T47D (cell line): ENCODE measurements around the gene ITPR2.
A peak's percentile ranks its signal among the peaks of the same experiment; 100 is the strongest.
"Not testable (repeated sequence)": the region's sequence is repeated elsewhere in the genome, so short reads cannot be mapped to it uniquely, and the experiment has no call there.

Experiments used
- DNase-seq, 2 experiments: peaks; one replicate each; pipeline versions ENCODE4 v3.0.0 to v3.0.0-alpha.2; 2011 to 2012; ENCODE audit warnings: low read depth in 1 of 2, low spot score in 1 of 2
- JUND ChIP-seq: IDR thresholded peaks from 2 replicates; pipeline ENCODE4 v1.6.1; 2012; ENCODE audit warnings: low read depth
- in situ Hi-C: cut with HindIII; loops from 2 replicates; pipeline ENCODE4 v1.10.0; 2016; ENCODE audit warnings: low sequenced_read_pairs, low pct_unique_long_range_greater_than_20kb

The ITPR2 gene

DNA sequence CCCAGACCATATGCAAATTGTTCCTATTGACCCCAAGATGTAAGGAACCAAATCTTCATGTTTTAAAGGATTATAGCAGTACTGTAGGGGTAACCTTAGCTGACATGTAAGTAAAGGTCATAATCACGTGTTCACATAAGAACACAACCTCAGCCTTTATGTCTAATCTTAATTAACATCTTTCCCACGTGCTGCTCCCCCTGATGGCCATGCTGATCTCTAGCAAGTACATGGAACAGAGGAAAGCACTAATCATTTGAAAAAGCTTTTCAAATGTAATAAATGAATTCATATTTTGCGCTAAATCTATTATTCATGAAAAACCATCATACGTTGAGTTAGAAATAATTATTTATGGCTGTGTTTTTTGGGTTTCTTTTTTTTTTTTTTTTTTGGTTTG is 30.5 kb upstream of the ITPR2 start:
- no peak for DNase-seq
- TF ChIP-seq JUND = no peak
- in situ Hi-C loops = no loop called here

DNA sequence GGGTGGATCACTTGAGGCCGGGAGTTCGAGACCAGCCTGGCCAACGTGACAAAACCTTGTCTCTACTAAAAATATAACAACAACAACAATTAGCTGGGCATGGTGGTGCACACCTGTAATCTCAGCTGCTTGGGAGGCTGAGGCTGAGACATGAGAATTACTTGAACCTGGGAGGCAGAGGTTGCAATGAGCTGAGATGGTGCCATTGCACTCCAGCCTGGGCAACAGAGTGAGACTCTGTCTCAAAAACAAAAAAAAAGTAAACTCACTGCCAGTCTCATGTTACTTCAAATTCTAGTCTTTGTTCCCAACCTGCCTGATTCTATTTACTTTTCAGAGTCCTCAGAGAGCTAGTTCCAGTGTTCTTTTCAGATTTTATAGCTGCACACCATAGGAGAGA is 29.8 kb upstream of the ITPR2 start:
- in situ Hi-C loops, DNase-seq: not testable (repeated sequence)

DNA sequence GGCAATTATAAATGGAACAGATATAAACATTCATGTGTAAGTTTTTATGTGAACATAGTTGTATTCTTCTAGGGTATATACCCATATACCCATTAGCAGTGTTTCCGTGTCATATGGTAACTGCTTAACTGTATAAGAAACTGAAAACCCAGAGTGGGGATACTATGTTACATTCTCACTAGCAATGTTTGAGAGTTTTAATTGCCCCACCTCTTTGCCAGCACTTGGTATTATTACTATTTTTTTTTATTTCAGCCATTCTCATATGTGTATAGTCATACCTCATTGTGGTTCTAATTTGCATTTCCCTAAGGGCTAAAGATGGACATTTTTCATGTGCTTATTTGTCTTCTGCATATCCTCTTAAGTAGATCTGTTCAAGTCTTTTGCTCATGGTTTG is 28.7 kb upstream of the ITPR2 start:
- in situ Hi-C loops = no loop called here
- no peak for DNase-seq

DNA sequence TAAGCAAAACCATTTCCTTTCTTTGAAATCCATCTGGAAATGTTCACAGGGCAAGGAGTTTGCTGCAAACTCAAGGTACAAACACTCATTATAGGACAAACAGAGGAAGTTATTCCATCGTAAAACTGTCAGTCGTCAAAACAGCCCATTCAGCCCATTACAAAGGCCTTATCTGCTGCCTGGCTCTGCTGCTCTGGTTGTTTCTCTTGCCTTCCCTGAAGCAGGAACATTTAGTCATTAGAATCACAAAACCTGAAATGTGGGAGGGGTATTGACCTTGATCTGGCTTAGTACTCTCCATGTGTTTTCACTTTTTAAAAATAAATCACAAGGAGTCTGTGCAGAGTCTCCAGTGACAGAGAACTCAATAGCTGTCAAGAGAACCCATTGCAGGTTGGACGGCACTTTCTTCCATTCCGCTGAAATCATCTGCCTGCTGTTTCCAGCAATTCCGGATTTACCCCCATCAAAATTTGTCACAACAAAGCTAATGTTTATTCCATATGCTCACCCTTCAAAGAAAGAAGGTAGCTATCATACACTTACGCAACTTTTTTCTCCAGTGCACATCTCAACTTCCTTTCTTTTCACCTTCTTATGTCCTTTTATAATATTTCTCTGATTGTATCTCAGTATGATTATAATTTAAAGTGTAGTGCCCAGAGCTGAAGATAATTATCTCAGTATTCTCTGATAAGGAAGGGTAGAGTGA is 24.6 kb upstream of the ITPR2 start:
- in situ Hi-C loops = no loop called here
- no peak for TF ChIP-seq JUND
- no peak for DNase-seq

More for the DNA sequence above, 28.7 kb upstream of the ITPR2 start:
- no peak for TF ChIP-seq JUND

DNA sequence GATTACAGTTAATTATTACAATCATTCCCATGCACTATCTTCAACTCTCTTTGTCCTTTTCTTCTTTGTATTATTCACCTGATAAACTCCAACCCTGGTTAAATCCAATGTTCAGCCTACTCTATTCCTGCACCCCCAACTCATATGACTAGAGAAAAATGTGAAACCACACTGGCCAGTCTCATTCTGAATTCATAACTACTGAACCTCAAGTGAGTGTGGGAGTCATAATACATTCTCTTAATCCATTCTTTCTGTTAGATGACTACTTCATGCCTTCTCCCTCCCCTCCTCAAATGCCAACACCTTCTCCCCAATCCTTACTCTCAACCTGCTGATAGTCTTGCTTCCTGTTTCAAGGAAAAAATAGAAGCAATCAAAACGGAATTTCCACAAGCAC is 22.3 kb upstream of the ITPR2 start:
- no peak for DNase-seq
- in situ Hi-C loops = no loop called here
- TF ChIP-seq JUND = no peak

DNA sequence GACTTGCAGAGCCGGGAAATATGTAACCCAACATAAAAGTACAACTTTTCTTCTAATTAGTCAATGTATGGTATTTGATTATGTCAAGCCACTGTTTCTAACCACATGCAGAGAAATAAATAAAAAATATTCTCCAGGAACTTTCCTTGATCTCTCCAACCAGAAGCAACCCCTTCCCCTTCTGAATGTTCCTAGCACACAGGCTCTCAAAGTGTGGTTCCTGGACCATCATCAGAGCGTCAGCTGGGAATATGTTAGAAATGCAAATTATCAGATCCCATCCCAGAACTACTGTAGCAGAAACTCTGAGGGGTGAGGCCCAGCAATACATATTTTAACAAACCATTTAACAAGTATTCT is 21.0 kb upstream of the ITPR2 start:
- in situ Hi-C loops = no loop called here
- no peak for TF ChIP-seq JUND
- no peak for DNase-seq

DNA sequence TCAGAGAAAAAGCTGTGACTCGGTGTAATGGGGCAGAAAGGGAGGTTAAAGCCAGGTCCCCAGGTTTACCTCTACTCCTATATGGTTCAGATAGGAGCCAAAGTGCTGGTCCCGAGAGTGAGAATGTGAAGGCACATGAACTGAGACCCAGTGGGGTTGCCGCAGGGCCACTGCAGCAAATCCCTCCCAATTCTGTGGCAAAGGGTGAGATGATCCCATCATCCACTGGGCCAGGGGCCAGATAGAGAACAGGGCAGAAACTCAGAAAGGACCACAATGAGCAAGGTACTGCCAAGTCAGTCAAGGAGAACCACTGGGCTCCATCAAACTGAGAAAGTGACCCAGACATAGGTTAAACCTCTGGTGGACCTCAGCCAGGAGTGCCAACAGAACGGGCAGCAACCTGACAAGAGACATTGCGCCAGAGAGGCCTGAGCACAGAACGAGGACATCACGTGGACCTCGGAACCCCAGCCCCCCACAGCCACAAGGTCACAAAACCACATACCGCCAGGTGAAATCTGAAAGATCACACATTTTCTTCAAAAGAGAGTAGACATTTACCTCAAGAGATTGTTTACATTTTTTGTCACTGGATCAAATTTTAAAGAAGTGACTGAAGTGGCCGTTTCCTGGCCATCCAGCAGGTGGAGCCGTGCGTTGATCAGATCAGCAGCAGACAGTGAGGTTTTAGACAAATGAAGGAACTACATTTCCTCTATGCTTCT is 20.5 kb upstream of the ITPR2 start:
- in situ Hi-C loops = no loop called here
- no peak for TF ChIP-seq JUND
- DNase-seq = peak; percentile 45 to 73

DNA sequence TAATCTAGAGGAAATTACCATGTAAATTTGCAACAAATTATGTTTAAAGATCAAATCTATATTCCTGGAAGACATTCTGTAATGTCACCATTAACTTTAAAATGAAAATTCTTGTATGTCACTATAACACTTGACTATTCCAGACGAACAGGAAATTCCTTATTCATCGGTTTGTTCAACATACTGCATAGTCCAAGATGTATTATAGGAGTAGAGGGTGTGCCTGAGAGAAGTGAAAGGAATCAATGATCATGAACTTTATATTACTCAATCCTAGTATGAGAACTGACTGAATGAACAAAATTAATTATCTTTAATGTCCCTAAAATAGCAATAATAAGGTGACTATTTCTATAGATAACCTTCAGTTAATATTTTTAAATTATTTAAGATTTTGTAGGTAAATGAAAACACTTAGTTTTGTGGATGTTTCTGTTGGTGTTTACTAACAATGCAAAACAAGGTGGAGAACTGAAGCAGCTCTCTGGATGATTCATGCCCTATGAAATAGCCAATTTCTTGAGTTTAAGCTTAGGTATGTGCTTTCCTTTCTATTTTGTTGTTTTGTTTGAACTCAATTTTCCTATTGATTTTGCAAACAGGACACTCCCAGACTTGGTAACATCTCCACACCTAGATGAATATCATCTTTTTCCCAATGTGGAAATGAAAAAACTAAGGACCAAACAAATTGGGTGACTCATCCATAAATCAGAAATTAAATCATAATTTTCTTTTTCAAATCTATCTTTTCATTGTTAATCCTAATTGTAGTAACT is 18.2 kb upstream of the ITPR2 start:
- no peak for DNase-seq
- in situ Hi-C loops = no loop called here
- TF ChIP-seq JUND = no peak

DNA sequence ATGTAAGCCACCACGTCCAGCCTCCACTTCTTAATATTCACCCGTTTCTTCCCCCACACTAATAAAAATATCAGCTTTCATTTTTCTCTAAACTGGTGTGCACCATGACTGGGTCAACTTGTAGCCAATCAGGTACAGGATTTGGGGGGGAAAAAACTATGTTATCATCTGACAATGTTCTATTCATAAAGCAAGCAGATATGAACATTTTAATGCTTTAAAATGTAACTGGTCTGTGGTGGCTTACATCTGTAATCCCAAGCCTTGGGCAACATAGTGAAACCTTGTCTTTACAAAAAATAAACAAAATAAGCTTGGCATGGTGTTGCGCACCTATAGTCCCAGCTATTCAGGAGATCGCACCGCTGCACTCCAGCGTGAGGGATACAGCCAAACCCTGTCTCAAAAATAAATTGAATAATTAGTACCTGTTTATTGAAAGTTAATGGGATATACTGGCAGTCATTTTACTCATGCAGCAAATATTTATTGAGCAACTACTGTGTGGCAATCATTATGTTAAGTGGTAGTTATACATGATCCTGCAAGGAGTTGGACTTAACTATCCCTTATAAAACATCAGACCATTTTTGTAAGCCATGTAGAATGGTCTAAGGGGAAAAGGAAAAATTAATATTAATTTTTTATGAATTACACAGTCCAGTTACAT is 15.3 kb upstream of the ITPR2 start:
- DNase-seq = no peak
- TF ChIP-seq JUND = no peak
- in situ Hi-C loops = no loop called here

DNA sequence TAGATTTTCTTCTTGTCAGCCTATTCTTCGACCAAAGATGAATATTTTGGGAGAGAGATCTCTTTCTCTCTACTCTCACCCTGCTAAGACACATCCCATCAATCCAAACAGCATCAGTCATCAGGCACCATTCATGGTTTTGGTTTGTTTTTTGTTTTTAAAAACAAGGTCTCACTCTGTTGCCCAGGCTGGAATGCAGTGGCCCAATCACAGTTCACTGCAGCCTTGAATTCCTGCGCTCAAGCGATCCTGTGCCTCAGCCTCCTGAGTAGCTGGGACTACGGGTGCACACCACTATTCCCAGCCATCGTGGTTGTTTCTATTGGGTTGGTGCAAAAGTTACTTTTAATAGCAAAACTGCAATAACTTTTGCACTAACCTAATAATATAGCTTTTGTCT is 14.4 kb upstream of the ITPR2 start:
- no peak for DNase-seq
- no peak for TF ChIP-seq JUND
- in situ Hi-C loops = no loop called here

DNA sequence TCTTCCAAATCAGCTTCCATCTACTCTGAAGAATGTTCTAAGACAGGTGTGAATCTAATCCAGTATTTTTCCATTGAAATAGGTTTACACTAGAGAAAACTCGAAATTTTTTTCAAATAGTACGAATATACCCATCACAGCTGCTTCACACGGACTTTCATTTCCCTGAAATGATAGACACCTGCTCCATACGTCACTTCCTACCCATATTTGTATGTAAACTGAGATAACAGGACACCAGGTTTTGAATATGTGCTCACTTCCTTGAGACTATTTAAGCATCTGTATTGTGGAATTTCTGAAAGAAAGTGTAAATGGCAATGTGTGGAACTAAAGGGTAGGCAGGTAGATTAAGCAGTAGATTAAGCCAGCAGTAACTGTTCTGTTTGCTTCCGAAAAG is 13.4 kb upstream of the ITPR2 start:
- in situ Hi-C loops = no loop called here
- TF ChIP-seq JUND = no peak
- DNase-seq = no peak

DNA sequence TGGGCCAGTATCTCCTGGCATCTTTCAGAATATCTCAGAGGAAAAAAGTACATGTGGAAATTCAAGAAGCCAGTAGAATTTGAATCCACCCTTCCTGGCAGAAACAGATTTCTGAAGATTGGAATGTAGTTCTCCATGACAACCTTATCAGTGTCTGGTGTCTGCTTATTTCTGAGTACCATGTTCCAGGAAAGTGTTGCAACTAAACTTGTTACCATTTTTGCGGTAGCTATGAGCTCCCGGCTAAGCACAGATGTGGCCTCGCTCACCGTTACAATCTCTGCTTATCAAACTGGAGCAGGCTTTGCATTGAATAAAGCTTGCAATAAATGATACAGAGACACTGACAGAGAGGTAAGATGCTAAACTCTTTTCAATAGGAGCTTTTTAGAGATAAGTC is 13.0 kb upstream of the ITPR2 start:
- DNase-seq = no peak
- in situ Hi-C loops = no loop called here
- no peak for TF ChIP-seq JUND
